IgD-negative memory B cell (primary cell): ENCODE results near the gene NDUFS6. TPM values are rescaled to one million over a fixed set of nuclear protein-coding genes. Genes with fewer than 3 reads are reported as not detected.

ENCODE experiments used
- H3K27ac Mint-ChIP-seq, 3 donors: one replicate each; pipeline ENCODE4 v1.8.0; 2020 to 2022; ENCODE audit warnings: mild to moderate bottlenecking in 3 of 3, mixed read lengths in 3 of 3, moderate library complexity in 1 of 3
- H3K27me3 Mint-ChIP-seq: one replicate; pipeline ENCODE4 v1.8.0; 2021; ENCODE audit warnings: mixed read lengths
- H3K36me3 Mint-ChIP-seq: one replicate; pipeline ENCODE4 v1.8.0; 2020; ENCODE audit warnings: mild to moderate bottlenecking, mixed read lengths
- H3K4me1 Mint-ChIP-seq, 3 donors: one replicate each; pipeline ENCODE4 v1.8.0; 2020 to 2022; ENCODE audit warnings: mixed read lengths in 3 of 3, mild to moderate bottlenecking in 1 of 3
- H3K4me3 Mint-ChIP-seq, 4 donors: one replicate each; pipeline ENCODE4 v1.8.0; 2020 to 2022; ENCODE audit warnings: mild to moderate bottlenecking in 4 of 4, mixed read lengths in 4 of 4, moderate library complexity in 3 of 4
- H3K9me3 Mint-ChIP-seq, 3 donors: one replicate each; pipeline ENCODE4 v1.8.0; 2020 to 2021; ENCODE audit warnings: mixed read lengths in 3 of 3, mild to moderate bottlenecking in 1 of 3
- polyA plus RNA-seq: library from polyadenylated mRNA; unstranded; fragments of 300-500 nt; fragmentation: Illumina TruSeq; gene quantifications from one replicate; pipeline ENCODE4 v1.2.3, GENCODE V29; 2021

Gene NDUFS6
- polyA plus RNA-seq, 1 donor from 2014 or later: 66.5 TPM

GRCh38 chr5:1831677-1832313, 30.6 kb downstream of the NDUFS6 start:
- peaks cover 6% of the 10 kb centered on the region for H3K36me3 Mint-ChIP-seq
- peaks cover 0 to 2% (median 0%) of the 10 kb centered on the region in 3 donors for H3K4me1 Mint-ChIP-seq
- peaks cover 6% of the 10 kb centered on the region for H3K27me3 Mint-ChIP-seq
- no peak overlapping the region for H3K27ac Mint-ChIP-seq
- no peaks in the 10 kb centered on the region for H3K9me3 Mint-ChIP-seq
- H3K4me3 Mint-ChIP-seq: no peak overlapping the region

- Mint-ChIP-seq H3K9me3 (no peaks in the 10 kb centered on the region), H3K4me1 (peaks cover 0 to 2% (median 0%) of the 10 kb centered on the region in 3 donors), H3K36me3 (peaks cover 6% of the 10 kb centered on the region), H3K27me3 (peaks cover 6% of the 10 kb centered on the region), H3K27ac (no peak overlapping the region), H3K4me3 (no peak overlapping the region)
Observed at GRCh38 chr5:1832511-1833250, 31.5 kb downstream of the NDUFS6 start.

- Mint-ChIP-seq H3K4me3 (no peak overlapping the region), H3K36me3 (peaks cover 6% of the 10 kb centered on the region), H3K4me1 (peaks cover 0 to 2% (median 0%) of the 10 kb centered on the region in 3 donors), H3K27ac (peak overlapping the region in 1 of 3 donors; percentile 39), H3K27me3 (peaks cover 6% of the 10 kb centered on the region), H3K9me3 (no peaks in the 10 kb centered on the region)
Observed at GRCh38 chr5:1833264-1834021, 32.2 kb downstream of the NDUFS6 start.

GRCh38 chr5:1834022-1834551, 32.9 kb downstream of the NDUFS6 start:
- no peak overlapping the region for H3K4me3 Mint-ChIP-seq
- peaks cover 6% of the 10 kb centered on the region for H3K36me3 Mint-ChIP-seq
- H3K27me3 Mint-ChIP-seq: peaks cover 8% of the 10 kb centered on the region
- H3K4me1 Mint-ChIP-seq: peaks cover 0 to 2% (median 0%) of the 10 kb centered on the region in 3 donors
- H3K27ac Mint-ChIP-seq: no peak overlapping the region
- H3K9me3 Mint-ChIP-seq: no peaks in the 10 kb centered on the region

DNA sequence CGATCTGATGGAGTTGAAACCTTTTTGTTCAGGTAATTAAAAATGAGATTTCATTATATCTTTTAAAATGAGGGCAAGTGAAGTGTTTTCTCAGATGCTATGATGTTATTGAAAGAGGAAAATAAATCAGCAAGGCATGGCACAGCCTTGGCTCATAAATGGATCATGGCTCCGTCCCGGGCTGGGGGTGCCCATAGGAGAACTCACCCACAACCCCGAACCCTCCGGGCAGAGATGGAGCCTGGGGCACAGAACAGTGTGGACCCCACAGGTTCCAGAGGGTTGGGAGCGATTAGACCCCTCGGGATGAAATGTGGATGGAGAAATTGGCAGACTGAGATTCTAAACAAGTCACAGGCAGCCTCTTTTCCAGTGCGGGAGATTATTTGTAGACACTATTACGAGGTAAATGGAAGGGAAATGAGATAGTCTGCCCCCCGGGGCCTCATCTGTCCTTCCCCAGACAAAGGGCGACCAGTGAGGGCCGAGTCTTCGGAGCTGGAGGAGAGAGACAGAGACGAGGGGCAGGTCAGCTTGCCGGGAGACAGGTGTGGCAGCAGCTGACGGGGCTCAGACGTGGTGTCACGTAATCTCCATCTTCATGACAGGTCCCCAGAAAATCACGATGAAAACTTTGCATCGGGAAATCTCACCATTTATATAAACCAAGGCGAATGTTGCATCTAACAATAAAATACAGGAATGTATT, 33.7 kb downstream of the NDUFS6 start:
- H3K4me3 Mint-ChIP-seq: no peak overlapping the region
- peaks cover 0 to 2% (median 0%) of the 10 kb centered on the region in 3 donors for H3K4me1 Mint-ChIP-seq
- no peaks in the 10 kb centered on the region for H3K9me3 Mint-ChIP-seq
- H3K27me3 Mint-ChIP-seq: peaks cover 12% of the 10 kb centered on the region
- peaks cover 4% of the 10 kb centered on the region for H3K36me3 Mint-ChIP-seq
- no peak overlapping the region for H3K27ac Mint-ChIP-seq

- Mint-ChIP-seq H3K27me3 (peaks cover 12% of the 10 kb centered on the region), H3K4me1 (peaks cover 0 to 2% (median 0%) of the 10 kb centered on the region in 3 donors), H3K9me3 (no peaks in the 10 kb centered on the region), H3K36me3 (no peaks in the 10 kb centered on the region), H3K27ac (no peak overlapping the region), H3K4me3 (no peak overlapping the region)
Observed at GRCh38 chr5:1835431-1835830, 34.2 kb downstream of the NDUFS6 start.

GRCh38 chr5:1836176-1836890, 35.1 kb downstream of the NDUFS6 start:
- Mint-ChIP-seq H3K4me3 (no peak overlapping the region), H3K4me1 (no peaks in the 10 kb centered on the region), H3K27me3 (peaks cover 14% of the 10 kb centered on the region), H3K27ac (no peak overlapping the region), H3K36me3 (no peaks in the 10 kb centered on the region), H3K9me3 (no peaks in the 10 kb centered on the region)

GRCh38 chr5:1836891-1837880, 36.0 kb downstream of the NDUFS6 start:
- Mint-ChIP-seq H3K27me3 (peaks cover 19% of the 10 kb centered on the region), H3K4me3 (no peak overlapping the region), H3K9me3 (no peaks in the 10 kb centered on the region), H3K27ac (no peak overlapping the region), H3K36me3 (no peaks in the 10 kb centered on the region), H3K4me1 (no peaks in the 10 kb centered on the region)

- Mint-ChIP-seq H3K36me3 (no peaks in the 10 kb centered on the region), H3K4me1 (no peaks in the 10 kb centered on the region), H3K27ac (no peak overlapping the region), H3K9me3 (no peaks in the 10 kb centered on the region), H3K27me3 (peaks cover 19% of the 10 kb centered on the region), H3K4me3 (no peak overlapping the region)
Observed at GRCh38 chr5:1838013-1838412, 36.8 kb downstream of the NDUFS6 start.

- Mint-ChIP-seq H3K27ac (no peak overlapping the region), H3K36me3 (no peaks in the 10 kb centered on the region), H3K9me3 (no peaks in the 10 kb centered on the region), H3K27me3 (peaks cover 18% of the 10 kb centered on the region), H3K4me3 (no peak overlapping the region), H3K4me1 (no peaks in the 10 kb centered on the region)
Observed at GRCh38 chr5:1840071-1840547, 38.9 kb downstream of the NDUFS6 start.

GRCh38 chr5:1840741-1841521, 39.7 kb downstream of the NDUFS6 start:
- H3K4me3 Mint-ChIP-seq: no peak overlapping the region
- peaks cover 17% of the 10 kb centered on the region for H3K27me3 Mint-ChIP-seq
- H3K4me1 Mint-ChIP-seq: no peaks in the 10 kb centered on the region
- H3K27ac Mint-ChIP-seq: no peak overlapping the region
- no peaks in the 10 kb centered on the region for H3K36me3 Mint-ChIP-seq
- H3K9me3 Mint-ChIP-seq: no peaks in the 10 kb centered on the region

GRCh38 chr5:1842004-1842819, 41.0 kb downstream of the NDUFS6 start:
- Mint-ChIP-seq H3K4me3 (no peak overlapping the region), H3K36me3 (no peaks in the 10 kb centered on the region), H3K4me1 (no peaks in the 10 kb centered on the region), H3K27ac (peak overlapping the region in 1 of 3 donors; percentile 53), H3K9me3 (no peaks in the 10 kb centered on the region), H3K27me3 (peaks cover 19% of the 10 kb centered on the region)
